NT2/D1 (cell line): ENCODE data around the gene PDE6B.
"Not testable (repeated sequence)": the region's sequence is repeated elsewhere in the genome, so short reads cannot be mapped to it uniquely, and the experiment has no call there.

Experiments
- DNase-seq: peaks from one replicate; pipeline ENCODE4 v3.0.0-alpha.2; 2011; ENCODE audit warnings: low read depth, low spot score
- H3K27me3 ChIP-seq: 2 replicates; pipeline ENCODE4 v1.6.0; 2011; ENCODE audit warnings: mild to moderate bottlenecking; ENCODE audit not compliant: insufficient read length, insufficient read depth
- H3K36me3 ChIP-seq: 2 replicates; pipeline ENCODE4 v1.6.1; 2011; ENCODE audit warnings: mild to moderate bottlenecking, low read length, mixed read lengths; ENCODE audit not compliant: insufficient read depth, insufficient read length
- H3K4me1 ChIP-seq: 2 replicates; pipeline ENCODE4 v1.5.1; 2011; ENCODE audit not compliant: insufficient read depth, insufficient read length
- H3K4me3 ChIP-seq: 2 replicates; pipeline ENCODE4 v1.5.1; 2011; ENCODE audit warnings: low read depth; ENCODE audit not compliant: insufficient read length
- H3K9ac ChIP-seq: 2 replicates; pipeline ENCODE4 v1.6.0; 2011; ENCODE audit warnings: low read depth; ENCODE audit not compliant: insufficient read length
- H3K9me3 ChIP-seq: 2 replicates; pipeline ENCODE4 v1.5.1; 2011; ENCODE audit warnings: mild to moderate bottlenecking, low read length; ENCODE audit not compliant: insufficient read depth
- SUZ12 ChIP-seq: IDR thresholded peaks from 2 replicates; pipeline ENCODE4 v1.6.1; 2011; ENCODE audit not compliant: insufficient read length, insufficient read depth; ENCODE audit errors: extremely low read depth
- YY1 ChIP-seq: IDR thresholded peaks from 2 replicates; pipeline ENCODE4 v1.6.1; 2011; ENCODE audit not compliant: insufficient read length, insufficient read depth
- ZNF274 ChIP-seq: IDR thresholded peaks from 2 replicates; pipeline ENCODE4 v1.6.1; 2011; ENCODE audit warnings: mild to moderate bottlenecking, low read depth, low read length

PDE6B gene

GRCh38 chr4:581181-581580 lies 44.2 kb upstream of the PDE6B start:
- Histone ChIP-seq H3K36me3 (peaks cover 2% of the 10 kb centered on the region), H3K27me3 (peaks cover 24% of the 10 kb centered on the region), H3K4me1 (peaks cover 11% of the 10 kb centered on the region), H3K9ac (no peak overlapping the region), H3K4me3 (no peak overlapping the region), H3K9me3 (peaks cover 13% of the 10 kb centered on the region)
- TF ChIP-seq YY1 (no peak), SUZ12 (no peak), ZNF274 (no peak)
- DNase-seq: no peak

GRCh38 chr4:581753-582361 lies 43.5 kb upstream of the PDE6B start:
- H3K27me3 ChIP-seq: peaks cover 24% of the 10 kb centered on the region

GRCh38 chr4:583820-584219 lies 41.6 kb upstream of the PDE6B start:
- H3K4me3 ChIP-seq: no peak overlapping the region
- H3K9ac ChIP-seq: no peak overlapping the region
- H3K36me3 ChIP-seq: peaks cover under 1% of the 10 kb centered on the region
- peaks cover under 1% of the 10 kb centered on the region for H3K4me1 ChIP-seq
- H3K9me3 ChIP-seq: peaks cover 13% of the 10 kb centered on the region
- TF ChIP-seq YY1 (no peak), ZNF274 (no peak), SUZ12 (no peak)
- no peak for DNase-seq
- H3K27me3 ChIP-seq: peaks cover 12% of the 10 kb centered on the region

More at GRCh38 chr4:581753-582361, 43.5 kb upstream of the PDE6B start:
- peaks cover 11% of the 10 kb centered on the region for H3K4me1 ChIP-seq
- no peak for TF ChIP-seq ZNF274
- no peak for TF ChIP-seq SUZ12
- no peak for TF ChIP-seq YY1
- no peak overlapping the region for H3K4me3 ChIP-seq
- peaks cover 13% of the 10 kb centered on the region for H3K9me3 ChIP-seq
- H3K9ac ChIP-seq: no peak overlapping the region
- DNase-seq: no peak
- peaks cover 2% of the 10 kb centered on the region for H3K36me3 ChIP-seq

GRCh38 chr4:587671-588350 lies 37.6 kb upstream of the PDE6B start:
- Histone ChIP-seq H3K27me3 (no peaks in the 10 kb centered on the region), H3K4me1 (no peaks in the 10 kb centered on the region), H3K36me3 (no peaks in the 10 kb centered on the region), H3K9ac (no peak overlapping the region), H3K9me3 (peaks cover 13% of the 10 kb centered on the region), H3K4me3 (no peak overlapping the region)
- TF ChIP-seq YY1 (no peak), SUZ12 (no peak), ZNF274 (no peak)
- DNase-seq: no peak

- DNase-seq: no peak
- H3K36me3 ChIP-seq: no peaks in the 10 kb centered on the region
- TF ChIP-seq SUZ12 (no peak), ZNF274 (no peak), YY1 (no peak)
Measured at GRCh38 chr4:588351-588849, 37.0 kb upstream of the PDE6B start.

GRCh38 chr4:589219-589963 lies 36.0 kb upstream of the PDE6B start:
- no peaks in the 10 kb centered on the region for H3K36me3 ChIP-seq
- H3K4me3 ChIP-seq: no peak overlapping the region
- no peaks in the 10 kb centered on the region for H3K27me3 ChIP-seq
- peaks cover 5% of the 10 kb centered on the region; the same call in 1 of the 2 replicates for H3K9me3 ChIP-seq
- H3K4me1 ChIP-seq: no peaks in the 10 kb centered on the region
- H3K9ac ChIP-seq: no peak overlapping the region
- no peak for TF ChIP-seq SUZ12
- no peak for TF ChIP-seq YY1
- no peak for TF ChIP-seq ZNF274
- no peak for DNase-seq

More at GRCh38 chr4:588351-588849, 37.0 kb upstream of the PDE6B start:
- Histone ChIP-seq H3K9ac (no peak overlapping the region), H3K9me3 (peaks cover 13% of the 10 kb centered on the region), H3K27me3 (no peaks in the 10 kb centered on the region), H3K4me1 (no peaks in the 10 kb centered on the region), H3K4me3 (no peak overlapping the region)

GRCh38 chr4:590313-590841 lies 35.0 kb upstream of the PDE6B start:
- Histone ChIP-seq H3K36me3 (no peaks in the 10 kb centered on the region), H3K9ac (no peak overlapping the region), H3K4me1 (no peaks in the 10 kb centered on the region), H3K4me3 (no peak overlapping the region), H3K9me3 (0 out of 2 replicates have a peak, but pooled peaks cover 3% of the 10 kb centered on the region), H3K27me3 (no peaks in the 10 kb centered on the region)
- TF ChIP-seq YY1 (no peak), ZNF274 (no peak), SUZ12 (no peak)
- DNase-seq: no peak

GRCh38 chr4:592178-592577 lies 33.2 kb upstream of the PDE6B start:
- H3K4me3 ChIP-seq, H3K27me3 ChIP-seq, H3K4me1 ChIP-seq, DNase-seq, H3K36me3 ChIP-seq, H3K9me3 ChIP-seq, H3K9ac ChIP-seq: not testable (repeated sequence)
